ENCODE results near the gene GON4L.
"Not testable (repeated sequence)": the region's sequence is repeated elsewhere in the genome, so short reads cannot be mapped to it uniquely, and the experiment has no call there.

Gene GON4L

GRCh38 chr1:155744711-155745283 lies 112.2 kb downstream of the GON4L start:
- DNase-seq = peak in 1 of 4 experiments; percentile 2

GRCh38 chr1:155741908-155742307 lies 115.1 kb downstream of the GON4L start:
- DNase-seq = no peak

GRCh38 chr1:155740995-155741394 lies 116.0 kb downstream of the GON4L start:
- no peak for DNase-seq

GRCh38 chr1:155729031-155729898 lies 127.7 kb downstream of the GON4L start:
- peak; percentile 68 to 74 (median 70) for DNase-seq

- DNase-seq = no peak
Measured at GRCh38 chr1:155725142-155725541, 131.9 kb downstream of the GON4L start.

- no peak for DNase-seq
Measured at GRCh38 chr1:155719703-155720102, 137.3 kb downstream of the GON4L start.

GRCh38 chr1:155718524-155719115 lies 138.4 kb downstream of the GON4L start:
- DNase-seq = not testable (repeated sequence)

GRCh38 chr1:155717041-155717440 lies 140.0 kb downstream of the GON4L start:
- DNase-seq = no peak

- no peak for DNase-seq
Measured at GRCh38 chr1:155715777-155716176, 141.2 kb downstream of the GON4L start.

- DNase-seq = not testable (repeated sequence)
Measured at GRCh38 chr1:155715056-155715455, 142.0 kb downstream of the GON4L start.

- DNase-seq = no peak
Measured at GRCh38 chr1:155713075-155713474, 143.9 kb downstream of the GON4L start.

- peak in 2 of 4 experiments; percentile 4 to 23 for DNase-seq
Measured at GRCh38 chr1:155712636-155713035, 144.4 kb downstream of the GON4L start.

GRCh38 chr1:155711457-155711856 lies 145.6 kb downstream of the GON4L start:
- not testable (repeated sequence) for DNase-seq

- no peak for DNase-seq
Measured at GRCh38 chr1:155709391-155709790, 147.6 kb downstream of the GON4L start.

- DNase-seq = no peak
Measured at GRCh38 chr1:155706139-155706538, 150.9 kb downstream of the GON4L start.

GRCh38 chr1:155704414-155704813 lies 152.6 kb downstream of the GON4L start:
- DNase-seq = peak in 3 of 4 experiments; percentile 13 to 23 (median 18)

GRCh38 chr1:155703216-155703615 lies 153.8 kb downstream of the GON4L start:
- DNase-seq = peak; percentile 27 to 50 (median 38)

GRCh38 chr1:155701675-155702074 lies 155.3 kb downstream of the GON4L start:
- DNase-seq = peak in 2 of 4 experiments; percentile 54 to 59
